GM10248 (cell line): ENCODE measurements around the gene B4GALT1.

Experiments
- CTCF ChIA-PET: fragments of 300-600 bp; sonication (Branson Sonifier 250); formaldehyde crosslinking; extraction: SDS; loops from one replicate; lab custom pipeline; 2021; ENCODE audit warnings: antibody characterized with exemption; lab: Yijun Ruan, JAX
- POLR2A ChIA-PET: fragments of 350-650 bp; sonication (Branson Sonifier 250); formaldehyde crosslinking; extraction: SDS; loops from one replicate; lab custom pipeline; 2020; ENCODE audit warnings: antibody characterized with exemption; lab: Yijun Ruan, JAX
- DNase-seq: peaks from one replicate; pipeline ENCODE4 v3.0.0; 2012; ENCODE audit errors: extremely low spot score
- TF ChIP-seq, protein P1 (sequence below): IDR thresholded peaks from 2 replicates; pipeline ENCODE4 v1.5.1; 2012; ENCODE audit warnings: mild to moderate bottlenecking, low read depth; ENCODE audit errors: extremely low read depth, missing control alignments, control extremely low read depth

Gene B4GALT1

DNA sequence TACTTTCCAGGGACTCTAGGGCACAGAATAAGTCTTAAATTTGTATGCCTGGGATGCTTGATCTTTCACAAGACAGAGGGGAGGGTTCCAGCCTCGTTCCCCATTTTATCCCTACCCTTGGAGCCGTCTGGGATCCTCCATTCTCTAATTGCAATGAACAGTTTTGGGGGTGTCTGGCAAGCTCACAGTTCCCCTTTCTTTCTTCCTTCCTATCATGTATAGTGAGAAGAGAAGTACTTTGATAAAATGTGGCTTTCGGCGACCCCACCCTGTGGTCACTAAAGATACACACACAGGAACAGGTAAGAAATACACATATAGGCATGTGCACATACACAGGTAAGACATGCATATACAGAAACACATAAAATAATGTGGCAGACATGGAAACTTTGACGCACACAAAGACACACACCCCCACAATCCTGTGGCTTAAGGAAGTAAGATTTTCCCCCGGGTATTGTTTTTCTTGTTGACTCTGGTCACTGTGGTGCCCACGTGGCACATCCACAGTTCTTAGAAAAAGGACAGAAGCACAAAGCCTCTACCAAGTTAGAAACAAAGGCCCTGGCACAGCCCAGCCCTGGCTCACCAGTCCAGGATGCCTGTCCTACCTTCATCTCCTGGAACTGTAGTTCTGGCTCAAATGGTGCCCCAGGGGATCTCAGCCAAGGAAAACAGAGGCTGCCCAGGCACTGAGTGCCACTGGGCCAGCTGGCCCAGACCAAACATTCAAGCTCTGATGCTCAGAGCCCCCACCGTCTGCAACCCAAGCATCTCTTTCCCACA is 84.4 kb downstream of the B4GALT1 start:
- POLR2A ChIA-PET = no interaction called here
- TF ChIP-seq, protein P1, sequence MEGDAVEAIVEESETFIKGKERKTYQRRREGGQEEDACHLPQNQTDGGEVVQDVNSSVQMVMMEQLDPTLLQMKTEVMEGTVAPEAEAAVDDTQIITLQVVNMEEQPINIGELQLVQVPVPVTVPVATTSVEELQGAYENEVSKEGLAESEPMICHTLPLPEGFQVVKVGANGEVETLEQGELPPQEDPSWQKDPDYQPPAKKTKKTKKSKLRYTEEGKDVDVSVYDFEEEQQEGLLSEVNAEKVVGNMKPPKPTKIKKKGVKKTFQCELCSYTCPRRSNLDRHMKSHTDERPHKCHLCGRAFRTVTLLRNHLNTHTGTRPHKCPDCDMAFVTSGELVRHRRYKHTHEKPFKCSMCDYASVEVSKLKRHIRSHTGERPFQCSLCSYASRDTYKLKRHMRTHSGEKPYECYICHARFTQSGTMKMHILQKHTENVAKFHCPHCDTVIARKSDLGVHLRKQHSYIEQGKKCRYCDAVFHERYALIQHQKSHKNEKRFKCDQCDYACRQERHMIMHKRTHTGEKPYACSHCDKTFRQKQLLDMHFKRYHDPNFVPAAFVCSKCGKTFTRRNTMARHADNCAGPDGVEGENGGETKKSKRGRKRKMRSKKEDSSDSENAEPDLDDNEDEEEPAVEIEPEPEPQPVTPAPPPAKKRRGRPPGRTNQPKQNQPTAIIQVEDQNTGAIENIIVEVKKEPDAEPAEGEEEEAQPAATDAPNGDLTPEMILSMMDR = no peak
- DNase-seq = no peak
- CTCF ChIA-PET = interaction anchor here (0.7 to 1.6 kb wide), 3 partner anchors 20 to 144 kb away, joined by 3 to 15 read pairs (median 3); no protein-coding TSS in a partner anchor

DNA sequence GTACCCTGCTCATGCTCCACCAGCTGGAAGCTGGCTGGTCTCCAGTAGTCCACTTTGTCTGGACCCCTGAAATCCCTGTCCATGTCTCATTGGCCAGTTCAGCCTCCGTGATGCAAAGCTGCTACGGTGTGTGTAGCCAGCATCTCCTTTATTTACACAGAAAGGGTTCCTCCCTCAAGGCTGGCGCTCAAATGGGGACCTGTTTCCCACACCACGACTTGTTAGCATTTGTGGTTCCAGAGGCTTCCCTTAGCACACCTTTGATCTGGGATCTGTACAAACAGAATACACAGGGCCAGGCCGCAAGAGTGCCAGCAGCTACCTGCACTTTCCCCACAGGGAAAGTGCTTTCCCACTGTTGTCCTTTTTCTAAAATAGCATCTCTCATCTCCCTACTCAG is 85.0 kb downstream of the B4GALT1 start:
- POLR2A ChIA-PET = no interaction called here
- DNase-seq = no peak
- TF ChIP-seq, protein P1 = no peak
- CTCF ChIA-PET = interaction anchor here (0.7 to 1.6 kb wide), 3 partner anchors 20 to 144 kb away, joined by 3 to 15 read pairs (median 3); no protein-coding TSS in a partner anchor

DNA sequence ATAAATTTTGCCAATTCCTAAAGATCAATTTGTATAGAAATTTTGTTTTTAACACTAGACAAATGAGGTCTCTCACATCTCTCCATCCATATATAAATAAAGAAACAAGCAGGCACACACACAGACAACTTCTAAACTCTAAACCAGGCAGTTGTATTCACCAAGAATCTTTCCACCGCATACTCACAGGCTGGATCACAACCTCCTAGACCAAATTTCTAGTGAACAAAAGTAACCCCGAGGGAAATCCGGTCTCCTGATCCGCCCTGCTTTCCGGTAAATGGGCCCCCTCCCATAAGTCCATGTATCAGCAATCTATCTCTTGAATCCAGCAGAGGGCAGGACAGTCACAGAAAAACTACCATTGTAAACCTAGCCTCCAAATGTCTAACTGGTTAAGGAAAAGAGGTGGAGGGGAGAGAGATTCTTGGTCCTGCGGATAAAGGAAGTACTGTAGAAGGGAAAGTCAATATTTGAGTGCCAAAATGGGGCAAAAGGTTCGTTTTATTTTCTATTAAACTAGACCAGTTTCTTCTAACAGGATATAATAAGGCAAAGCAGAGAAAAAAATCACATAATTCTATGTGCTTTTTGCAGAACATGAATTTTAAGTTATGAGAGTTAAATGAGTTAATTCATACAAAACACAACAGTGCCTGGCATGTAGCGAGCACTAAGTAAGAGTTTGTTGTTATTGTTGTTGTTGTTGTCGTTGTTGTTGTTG is 85.8 kb downstream of the B4GALT1 start:
- ChIA-PET POLR2A (no interaction called here), CTCF (interaction anchor here (0.6 to 4.0 kb wide), 5 partner anchors 13 to 145 kb away, joined by 3 to 31 read pairs (median 4); no protein-coding TSS in a partner anchor)
- peak; percentile 76 for DNase-seq
- TF ChIP-seq, protein P1 = peak; percentile 66

DNA sequence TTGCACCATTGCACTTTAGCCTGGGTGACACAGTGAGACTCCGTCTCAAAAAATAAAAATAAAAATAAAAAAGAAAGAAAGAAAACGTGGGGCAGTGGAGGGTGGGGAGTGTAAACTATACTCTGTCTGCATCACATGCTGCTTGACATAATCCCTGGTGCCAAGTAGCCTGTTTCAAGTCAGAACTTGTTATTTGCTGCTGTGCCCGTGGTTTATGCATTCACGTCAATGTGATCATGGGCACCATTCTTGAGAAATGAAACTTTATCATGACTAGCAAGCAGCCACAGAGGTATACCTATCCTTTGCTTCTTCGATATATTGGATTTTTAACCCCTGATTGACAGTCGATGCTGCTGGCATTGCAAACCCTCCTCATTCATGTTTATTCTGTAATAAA is 86.6 kb downstream of the B4GALT1 start:
- no peak for DNase-seq
- CTCF ChIA-PET = interaction anchor here (0.6 to 4.0 kb wide), 5 partner anchors 13 to 148 kb away, joined by 3 to 31 read pairs (median 4); no protein-coding TSS in a partner anchor
- POLR2A ChIA-PET = no interaction called here
- TF ChIP-seq, protein P1 = no peak

DNA sequence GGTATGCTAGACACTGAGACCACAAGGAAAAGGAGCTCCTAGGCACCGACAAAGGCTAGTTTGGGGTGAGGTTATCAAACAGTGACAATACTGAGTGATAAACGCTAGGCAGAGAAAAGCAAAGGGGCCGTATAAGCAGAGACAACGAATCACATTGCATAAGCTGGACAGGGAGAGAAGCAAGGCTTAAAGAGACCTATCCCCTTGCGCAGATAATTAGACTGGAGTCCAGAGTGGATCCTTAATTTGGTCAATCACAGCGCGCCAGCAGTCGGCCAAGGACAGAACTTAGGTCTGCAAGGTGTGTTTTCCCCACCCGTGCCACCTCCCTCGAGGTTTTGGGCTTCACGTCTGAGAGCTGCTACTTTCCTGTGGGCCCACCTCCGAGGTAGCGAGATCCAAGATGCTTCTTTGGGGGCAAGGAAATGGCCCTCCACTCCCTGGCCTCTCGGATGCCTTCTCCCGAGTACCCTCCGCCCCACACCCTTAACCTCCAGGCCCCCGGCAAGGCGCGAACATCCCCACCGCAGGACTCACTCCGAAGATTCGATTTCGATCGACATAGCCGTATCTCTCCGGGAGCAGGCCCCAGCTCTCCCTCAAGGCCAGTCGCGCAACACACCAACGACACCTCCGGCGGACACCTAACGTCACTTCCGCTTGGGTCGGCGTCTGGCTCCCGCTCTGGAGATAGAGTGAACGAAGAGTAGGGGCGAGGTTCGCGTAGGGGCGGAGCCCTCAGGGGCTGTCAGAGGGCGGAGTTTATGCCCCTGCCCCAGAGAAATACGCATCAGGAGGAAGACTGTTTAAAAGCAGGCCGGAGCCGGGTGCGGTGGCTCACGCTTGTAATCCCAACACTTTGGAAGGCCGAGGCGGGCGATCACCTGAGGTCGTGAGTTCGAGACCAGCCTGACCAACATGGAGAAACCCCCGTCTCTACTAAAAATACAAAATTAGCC is 90.8 kb downstream of the B4GALT1 start, which contains the start of gene SMU1:
Gene SMU1 (minus strand): TSS at position 629 of the 959 bp plus-strand sequence. CDS start 66 bp downstream, at position 563.
- TF ChIP-seq, protein P1 = no peak
- POLR2A ChIA-PET = interaction anchor here (0.9 to 1.4 kb wide), 2 partner anchors 49 to 51 kb away, joined by 3 to 5 read pairs; partner anchors contain the start of gene DNAJA1

More for the DNA sequence above, 90.8 kb downstream of the B4GALT1 start, which contains the start of gene SMU1:
- peak; percentile 97 for DNase-seq
- CTCF ChIA-PET = interaction anchor here (0.7 to 2.0 kb wide), 6 partner anchors 9 to 150 kb away, joined by 3 to 12 read pairs (median 4); no protein-coding TSS in a partner anchor
